NK-92 (cell line): ENCODE data around the gene LCLAT1.
"Not testable (repeated sequence)": the region's sequence is repeated elsewhere in the genome, so short reads cannot be mapped to it uniquely, and the experiment has no call there.

Experiments used
- DNase-seq: peaks from one replicate; lab custom pipeline; 2025; ENCODE audit not compliant: unreplicated experiment; lab: John Stamatoyannopoulos, UW

Gene LCLAT1

GRCh38 chr2:30453498-30453897 lies 6.5 kb downstream of the LCLAT1 start:
- no peak for DNase-seq

GRCh38 chr2:30454571-30454970 lies 7.5 kb downstream of the LCLAT1 start:
- DNase-seq, result no peak

- no peak for DNase-seq
Measured at GRCh38 chr2:30455114-30455738, 8.2 kb downstream of the LCLAT1 start.

GRCh38 chr2:30456106-30456505 lies 9.1 kb downstream of the LCLAT1 start:
- DNase-seq, result no peak

GRCh38 chr2:30456579-30456978 lies 9.5 kb downstream of the LCLAT1 start:
- no peak for DNase-seq

GRCh38 chr2:30457296-30457695 lies 10.2 kb downstream of the LCLAT1 start:
- no peak for DNase-seq

GRCh38 chr2:30459140-30459539 lies 12.1 kb downstream of the LCLAT1 start:
- no peak for DNase-seq

GRCh38 chr2:30462131-30462857 lies 15.2 kb downstream of the LCLAT1 start:
- no peak for DNase-seq

- DNase-seq, result no peak
Measured at GRCh38 chr2:30463535-30463934, 16.5 kb downstream of the LCLAT1 start.

- DNase-seq, result no peak
Measured at GRCh38 chr2:30464544-30465170, 17.6 kb downstream of the LCLAT1 start.

GRCh38 chr2:30465171-30465545 lies 18.1 kb downstream of the LCLAT1 start:
- DNase-seq, result no peak

- DNase-seq, result no peak
Measured at GRCh38 chr2:30466216-30466615, 19.2 kb downstream of the LCLAT1 start.

GRCh38 chr2:30467062-30467826 lies 20.2 kb downstream of the LCLAT1 start:
- not testable (repeated sequence) for DNase-seq

GRCh38 chr2:30470426-30470825 lies 23.4 kb downstream of the LCLAT1 start:
- no peak for DNase-seq

- no peak for DNase-seq
Measured at GRCh38 chr2:30472326-30472725, 25.3 kb downstream of the LCLAT1 start.

- no peak for DNase-seq
Measured at GRCh38 chr2:30475542-30475941, 28.5 kb downstream of the LCLAT1 start.

GRCh38 chr2:30476636-30477035 lies 29.6 kb downstream of the LCLAT1 start:
- DNase-seq, result no peak

GRCh38 chr2:30480703-30481322 lies 33.8 kb downstream of the LCLAT1 start:
- DNase-seq, result no peak

GRCh38 chr2:30481323-30481800 lies 34.3 kb downstream of the LCLAT1 start:
- no peak for DNase-seq

GRCh38 chr2:30482011-30482410 lies 35.0 kb downstream of the LCLAT1 start:
- no peak for DNase-seq

- no peak for DNase-seq
Measured at GRCh38 chr2:30484145-30484544, 37.1 kb downstream of the LCLAT1 start.
